EH (cell line): ENCODE measurements around the gene TES.
"Not testable (repeated sequence)": the region's sequence is repeated elsewhere in the genome, so short reads cannot be mapped to it uniquely, and the experiment has no call there.

Experiments used
- DNase-seq: peaks from one replicate; pipeline ENCODE4 v3.0.0-alpha.2; 2015; ENCODE audit warnings: low read depth

TES gene, protein sequence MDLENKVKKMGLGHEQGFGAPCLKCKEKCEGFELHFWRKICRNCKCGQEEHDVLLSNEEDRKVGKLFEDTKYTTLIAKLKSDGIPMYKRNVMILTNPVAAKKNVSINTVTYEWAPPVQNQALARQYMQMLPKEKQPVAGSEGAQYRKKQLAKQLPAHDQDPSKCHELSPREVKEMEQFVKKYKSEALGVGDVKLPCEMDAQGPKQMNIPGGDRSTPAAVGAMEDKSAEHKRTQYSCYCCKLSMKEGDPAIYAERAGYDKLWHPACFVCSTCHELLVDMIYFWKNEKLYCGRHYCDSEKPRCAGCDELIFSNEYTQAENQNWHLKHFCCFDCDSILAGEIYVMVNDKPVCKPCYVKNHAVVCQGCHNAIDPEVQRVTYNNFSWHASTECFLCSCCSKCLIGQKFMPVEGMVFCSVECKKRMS

GRCh38 chr7:116210345-116211005 is at the start of gene TES:
TES (plus strand) TSS chr7:116210539; CDS start chr7:116210708, 169 bp downstream.
- DNase-seq: peak; percentile 52

DNA sequence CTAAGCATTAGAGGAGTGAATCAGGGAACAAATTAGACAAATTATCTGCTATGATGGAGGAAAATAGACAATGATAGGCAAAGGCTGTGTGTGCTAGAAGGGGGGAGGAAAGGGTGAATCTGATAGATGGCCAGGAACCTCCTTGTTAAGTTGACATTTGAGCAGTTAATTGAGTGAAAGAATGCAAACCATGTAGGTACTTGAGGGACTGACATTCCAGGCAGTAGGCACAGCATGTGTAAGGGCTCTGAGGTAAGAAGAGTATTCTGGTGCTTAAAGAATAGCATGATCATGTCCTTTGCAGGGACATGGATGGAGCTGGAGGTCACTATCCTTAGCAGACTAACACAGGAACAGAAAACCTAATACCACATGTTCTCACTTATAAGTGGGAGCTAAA is 48.6 kb upstream of the TES start:
- no peak for DNase-seq

DNA sequence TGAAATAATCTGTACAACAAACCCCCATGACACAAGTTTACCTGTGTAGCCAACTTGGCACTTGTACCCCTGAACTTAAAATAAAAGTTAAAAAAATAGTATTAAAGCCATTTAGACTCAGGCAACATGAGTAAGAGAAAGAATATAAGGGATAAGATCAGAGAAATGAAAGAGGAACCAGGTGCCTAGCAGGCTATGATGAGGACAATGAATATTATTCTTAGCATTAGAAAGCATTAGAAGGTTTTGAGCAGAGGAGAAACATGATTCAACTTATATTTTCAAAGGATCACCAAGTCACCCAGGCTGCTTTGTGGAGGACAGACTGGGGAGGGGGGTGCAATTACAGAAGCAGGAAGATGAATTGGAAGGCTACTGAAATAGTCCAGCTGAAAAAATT is 48.1 kb upstream of the TES start:
- DNase-seq: no peak

- DNase-seq: no peak
Observed at GRCh38 chr7:116162992-116163391, 47.3 kb upstream of the TES start.

DNA sequence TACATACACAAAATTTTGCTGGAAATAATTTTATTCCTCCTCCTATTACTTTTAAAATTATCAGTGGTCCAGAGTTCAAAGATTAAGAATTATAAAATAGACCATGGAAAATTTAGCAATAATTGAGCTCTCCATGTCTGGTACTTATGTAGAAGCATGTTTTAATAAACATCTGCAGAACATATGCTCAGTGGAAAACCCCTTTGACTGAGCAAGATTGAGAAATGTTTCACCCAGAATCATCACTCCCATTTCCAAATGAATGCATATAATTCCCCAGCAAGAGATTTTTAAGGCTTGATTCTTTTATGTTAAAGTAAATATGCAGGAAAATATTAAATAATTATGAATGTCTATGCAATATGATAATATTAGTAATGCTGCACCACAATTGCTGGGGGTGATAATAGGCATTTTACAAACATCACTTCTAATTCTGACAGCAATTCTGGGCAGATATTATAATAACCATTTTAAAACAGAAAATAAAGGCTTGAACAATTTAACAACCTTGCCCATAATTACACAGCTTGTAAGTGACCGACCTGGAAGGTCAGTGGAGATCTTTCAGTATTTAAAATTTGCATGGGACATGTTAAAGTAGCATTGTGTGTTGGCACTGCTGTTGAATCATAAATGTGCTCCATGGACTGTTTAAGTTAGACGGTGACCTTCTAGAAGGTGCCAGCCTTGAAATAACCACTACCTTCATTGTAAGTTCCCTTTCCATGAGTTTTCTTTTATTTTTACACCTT is 45.6 kb upstream of the TES start:
- DNase-seq: no peak

DNA sequence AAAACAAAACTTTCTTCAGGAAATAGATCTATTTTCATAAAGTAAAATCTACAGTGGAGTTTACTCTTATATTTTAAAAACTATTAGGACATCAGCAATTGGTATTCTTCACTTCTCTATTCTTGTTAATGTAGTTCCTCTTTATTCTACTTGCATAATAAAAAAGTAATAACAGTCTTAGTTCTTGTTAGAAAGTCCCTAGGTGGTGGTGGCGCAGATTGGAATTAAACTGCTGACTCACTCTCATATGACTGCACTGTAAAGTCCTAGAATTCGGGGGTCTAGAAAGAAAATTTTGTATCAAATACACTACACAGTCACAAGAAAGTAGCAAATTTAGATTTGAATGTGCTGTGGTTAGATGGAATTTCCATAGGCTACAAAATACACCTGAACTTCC is 44.6 kb upstream of the TES start:
- no peak for DNase-seq

DNA sequence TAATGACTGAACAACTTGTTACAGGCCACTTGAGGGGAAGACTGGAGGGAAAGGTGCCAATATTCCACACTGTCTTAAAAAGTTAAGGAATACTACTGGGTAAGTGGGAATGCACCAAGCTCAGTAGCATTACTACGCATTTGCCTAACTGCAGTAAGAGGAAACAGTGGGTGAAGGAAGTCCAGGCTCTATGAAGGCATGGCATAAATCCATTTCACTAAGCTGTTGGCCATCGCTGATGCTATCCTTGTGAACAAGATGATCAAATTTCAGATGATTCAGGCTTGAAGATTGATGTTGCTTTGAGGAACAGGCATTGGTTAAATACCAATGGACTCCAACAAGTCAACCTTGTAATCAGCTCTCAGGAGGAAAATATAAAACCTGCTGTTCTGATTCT is 44.2 kb upstream of the TES start:
- no peak for DNase-seq

GRCh38 chr7:116167177-116167576 is 43.2 kb upstream of the TES start:
- DNase-seq: no peak

- DNase-seq: peak; percentile 82
Observed at GRCh38 chr7:116169060-116169459, 41.3 kb upstream of the TES start.

DNA sequence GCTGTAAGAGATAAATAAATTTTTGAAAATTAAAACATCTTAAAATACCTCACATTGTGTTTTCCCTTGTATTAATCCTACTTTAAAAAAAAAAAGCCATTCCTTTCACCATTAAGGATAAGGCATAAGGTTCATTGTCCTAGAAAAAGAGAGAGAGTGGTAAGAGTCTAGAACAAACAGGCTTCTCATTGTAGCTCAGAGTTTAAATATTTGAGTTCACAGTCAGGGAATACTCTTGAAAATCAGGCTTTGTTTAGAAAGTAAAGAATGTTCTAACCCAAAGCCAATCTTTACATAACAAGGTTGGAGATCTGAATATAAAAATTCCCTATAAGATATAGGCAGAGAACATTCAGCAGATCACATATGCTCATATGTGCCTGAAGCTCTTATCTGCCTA is 40.2 kb upstream of the TES start:
- no peak for DNase-seq

GRCh38 chr7:116171094-116171493 is 39.2 kb upstream of the TES start:
- no peak for DNase-seq

- peak; percentile 34 for DNase-seq
Observed at GRCh38 chr7:116172353-116172752, 38.0 kb upstream of the TES start.

GRCh38 chr7:116173051-116174028 is 37.0 kb upstream of the TES start:
- DNase-seq: peak; percentile 72

GRCh38 chr7:116175095-116175494 is 35.2 kb upstream of the TES start:
- DNase-seq: not testable (repeated sequence)

DNA sequence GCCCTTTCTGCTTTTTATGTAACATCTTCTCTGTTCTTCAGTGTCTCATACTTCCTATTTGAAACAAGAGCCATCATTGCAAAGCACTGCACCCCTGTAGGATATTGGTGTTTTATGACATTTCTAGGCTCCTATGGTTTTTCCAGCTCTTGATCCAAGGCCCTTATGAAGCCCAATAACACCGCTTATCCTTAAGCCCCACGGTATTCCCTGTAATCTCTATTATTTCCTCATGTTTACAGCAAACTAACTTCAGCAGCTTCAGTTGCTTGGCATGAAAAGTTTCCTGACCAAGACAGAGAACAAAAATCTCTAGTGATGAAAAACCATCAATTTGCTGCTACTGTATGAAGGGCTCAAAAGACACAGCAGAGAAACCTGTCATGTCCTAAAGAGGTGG is 34.1 kb upstream of the TES start:
- DNase-seq: no peak

- peak; percentile 92 for DNase-seq
Observed at GRCh38 chr7:116177009-116177408, 33.3 kb upstream of the TES start.

GRCh38 chr7:116180302-116180701 is 30.0 kb upstream of the TES start:
- peak; percentile 67 for DNase-seq

DNA sequence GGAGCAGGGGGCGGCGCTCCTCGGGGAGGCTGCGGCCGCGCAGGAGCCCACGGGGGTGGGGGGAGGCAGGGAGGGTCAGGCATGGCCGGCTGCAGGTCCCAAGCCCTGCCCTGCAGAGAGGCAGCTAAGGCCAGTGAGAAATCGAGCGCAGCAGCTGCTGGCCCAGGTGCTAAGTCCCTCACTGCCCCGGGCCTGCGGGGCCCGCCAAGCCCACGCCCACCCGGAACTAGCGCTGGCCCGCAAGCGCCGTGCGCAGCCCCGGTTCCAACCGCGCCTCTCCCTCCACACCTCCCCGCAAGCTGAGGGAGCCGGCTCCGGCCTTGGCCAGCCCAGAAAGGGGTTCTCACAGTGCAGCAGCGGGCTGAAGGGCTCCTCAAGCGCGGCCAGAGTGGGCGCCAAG is 28.3 kb upstream of the TES start:
- DNase-seq: no peak

- DNase-seq: no peak
Observed at GRCh38 chr7:116185450-116185849, 24.9 kb upstream of the TES start.

DNA sequence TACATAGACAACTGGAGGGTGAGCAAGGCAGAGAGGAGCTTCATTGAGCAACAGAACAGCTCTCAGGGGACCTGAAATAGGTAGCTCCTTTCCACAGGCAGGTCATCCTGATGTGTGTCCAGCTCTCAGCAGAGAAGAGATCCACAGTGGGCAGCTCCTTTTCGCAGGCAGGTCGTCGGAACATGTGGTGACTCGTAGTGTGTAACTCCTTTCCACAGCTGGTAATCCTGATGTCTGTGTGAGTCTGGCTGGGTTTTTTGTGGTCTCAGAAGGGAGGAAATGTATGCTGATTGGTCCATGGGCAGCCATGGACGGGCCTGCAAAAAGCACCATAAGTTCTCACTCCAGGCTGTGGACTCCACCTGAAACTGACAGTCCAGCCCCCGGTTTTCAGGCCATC is 24.4 kb upstream of the TES start:
- peak; percentile 29 for DNase-seq

DNA sequence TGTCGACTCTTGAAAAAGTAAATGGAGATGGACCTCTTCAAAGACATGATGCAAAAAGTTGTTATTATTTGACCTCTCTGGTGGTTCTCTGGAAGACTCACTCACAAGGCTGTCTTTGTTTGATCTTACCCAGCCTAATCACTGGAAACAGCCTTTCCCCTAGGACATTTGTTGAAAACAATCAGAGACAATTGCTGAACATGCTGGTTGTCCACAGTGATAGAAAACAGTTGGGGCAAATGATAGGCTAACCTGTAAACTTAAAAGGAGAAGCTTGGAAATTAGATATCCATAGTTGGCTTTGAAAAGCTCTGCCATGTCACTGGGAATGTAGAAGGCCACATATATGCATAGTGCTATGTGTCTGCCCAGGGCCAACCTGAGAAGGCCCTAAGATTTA is 22.9 kb upstream of the TES start:
- DNase-seq: no peak
